Activated CD8-positive, alpha-beta memory T cell treated with anti-CD3 and anti-CD28 coated beads, Interleukin-2, amount 50 U/mL, for 24 hours (primary cell): ENCODE results near the gene AGAP1.
"Not testable (repeated sequence)": the region's sequence is repeated elsewhere in the genome, so short reads cannot be mapped to it uniquely, and the experiment has no call there.

Experiments
- DNase-seq: peaks from one replicate; pipeline ENCODE4 v3.0.0-alpha.2; 2020; ENCODE audit errors: extremely low read depth

The AGAP1 gene

GRCh38 chr2:235592430-235592829 lies 98.6 kb downstream of the AGAP1 start:
- no peak for DNase-seq

- no peak for DNase-seq
Measured at GRCh38 chr2:235592836-235593235, 99.0 kb downstream of the AGAP1 start.

GRCh38 chr2:235594041-235594440 lies 100.2 kb downstream of the AGAP1 start:
- DNase-seq: no peak

GRCh38 chr2:235594964-235595363 lies 101.1 kb downstream of the AGAP1 start:
- DNase-seq: no peak

DNA sequence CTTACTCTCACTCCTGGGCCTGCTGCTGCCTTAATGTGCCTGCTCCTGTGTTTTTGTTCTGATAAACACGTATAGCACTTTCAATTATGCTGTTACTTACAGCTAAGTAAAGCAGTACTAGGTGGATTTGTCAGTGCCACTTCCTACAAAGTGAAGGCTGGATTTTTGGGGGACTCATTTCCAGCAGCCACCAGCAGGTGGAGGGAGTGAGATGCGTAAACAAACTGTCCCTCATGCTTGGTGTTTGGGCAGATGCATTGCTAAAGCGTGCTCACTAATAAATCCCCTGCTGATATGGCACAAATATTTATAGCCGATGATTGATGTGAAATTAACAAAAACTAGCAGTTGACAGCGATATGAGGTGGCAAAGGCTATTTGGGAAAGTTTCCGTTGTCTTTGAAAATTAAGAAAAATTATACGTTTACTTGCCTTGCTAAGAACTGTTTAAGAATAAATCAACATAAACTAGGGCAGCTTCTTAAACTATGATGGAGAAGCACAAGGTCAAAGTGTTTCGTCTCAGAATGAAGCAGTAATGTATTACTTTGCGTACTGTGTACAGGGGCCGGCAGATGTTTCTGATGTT lies 101.7 kb downstream of the AGAP1 start:
- peak; percentile 7 for DNase-seq

- no peak for DNase-seq
Measured at GRCh38 chr2:235596272-235596671, 102.4 kb downstream of the AGAP1 start.

GRCh38 chr2:235597081-235597615 lies 103.3 kb downstream of the AGAP1 start:
- no peak for DNase-seq

- no peak for DNase-seq
Measured at GRCh38 chr2:235598026-235598425, 104.2 kb downstream of the AGAP1 start.

DNA sequence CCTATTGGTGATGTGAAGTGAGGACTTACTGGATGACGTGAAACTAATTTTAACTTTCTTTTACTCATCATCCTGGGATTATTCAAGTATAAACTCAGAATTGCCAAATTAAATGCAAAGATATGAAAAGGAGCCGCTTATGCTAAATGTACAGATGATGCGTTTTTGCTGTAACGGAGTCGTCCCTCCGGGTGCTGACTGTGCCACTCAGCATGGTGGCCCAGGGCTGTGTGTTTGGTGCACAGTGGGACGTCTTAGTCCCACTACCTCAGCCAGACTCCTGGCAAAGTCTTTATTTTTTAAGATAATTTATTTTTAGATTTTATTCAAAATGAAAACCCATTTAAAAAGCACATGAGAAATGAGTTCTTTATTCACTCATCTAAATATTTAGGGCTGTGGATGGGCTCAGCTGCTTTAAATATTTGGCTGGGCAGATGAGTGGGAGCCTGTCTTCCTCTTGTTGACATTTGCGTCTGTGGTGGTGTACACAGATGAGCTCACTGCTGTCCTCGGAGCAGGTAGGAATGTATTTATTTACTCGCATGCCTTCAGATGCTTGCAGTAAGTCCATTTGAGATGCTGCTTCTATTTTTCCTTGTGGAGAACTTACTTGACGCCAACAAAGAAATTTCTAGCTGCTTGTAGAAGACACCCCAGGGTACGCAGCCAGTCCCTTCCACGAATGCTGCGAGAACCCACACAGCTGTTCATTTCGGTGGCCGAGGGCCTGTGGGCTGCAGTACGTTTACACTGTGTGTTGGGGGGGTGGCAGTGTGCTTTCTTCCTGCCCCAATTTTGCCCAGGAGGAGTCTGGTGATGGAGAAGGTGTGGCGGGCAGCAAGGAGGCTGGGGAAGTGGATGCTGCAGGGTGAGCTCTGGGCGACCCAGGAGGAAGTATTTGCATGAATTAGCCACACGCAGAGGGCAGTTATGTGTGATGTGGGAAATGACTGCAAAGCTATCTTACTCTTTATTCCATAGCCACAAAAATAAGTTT lies 105.0 kb downstream of the AGAP1 start:
- no peak for DNase-seq

- DNase-seq: no peak
Measured at GRCh38 chr2:235599596-235600338, 105.9 kb downstream of the AGAP1 start.

DNA sequence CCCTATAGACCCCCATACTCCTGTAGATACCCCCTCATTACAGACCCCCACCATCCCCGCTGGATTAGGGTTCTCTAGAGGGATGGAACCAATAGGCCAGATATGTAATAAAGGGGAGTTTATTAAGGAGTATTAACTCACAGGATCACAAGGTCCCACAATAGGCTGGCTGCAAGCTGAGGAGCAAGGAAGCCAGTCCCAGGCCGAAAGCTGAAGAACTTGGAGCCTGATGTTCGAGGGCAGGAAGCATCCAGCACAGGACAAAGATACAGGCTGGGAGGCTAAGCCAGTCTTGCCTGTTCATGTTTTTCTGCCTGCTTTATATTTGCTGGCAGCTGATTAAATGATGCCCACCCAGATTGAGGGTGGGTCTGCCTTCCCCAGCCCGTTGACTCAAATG lies 106.6 kb downstream of the AGAP1 start:
- DNase-seq: no peak

- no peak for DNase-seq
Measured at GRCh38 chr2:235600926-235601325, 107.1 kb downstream of the AGAP1 start.

DNA sequence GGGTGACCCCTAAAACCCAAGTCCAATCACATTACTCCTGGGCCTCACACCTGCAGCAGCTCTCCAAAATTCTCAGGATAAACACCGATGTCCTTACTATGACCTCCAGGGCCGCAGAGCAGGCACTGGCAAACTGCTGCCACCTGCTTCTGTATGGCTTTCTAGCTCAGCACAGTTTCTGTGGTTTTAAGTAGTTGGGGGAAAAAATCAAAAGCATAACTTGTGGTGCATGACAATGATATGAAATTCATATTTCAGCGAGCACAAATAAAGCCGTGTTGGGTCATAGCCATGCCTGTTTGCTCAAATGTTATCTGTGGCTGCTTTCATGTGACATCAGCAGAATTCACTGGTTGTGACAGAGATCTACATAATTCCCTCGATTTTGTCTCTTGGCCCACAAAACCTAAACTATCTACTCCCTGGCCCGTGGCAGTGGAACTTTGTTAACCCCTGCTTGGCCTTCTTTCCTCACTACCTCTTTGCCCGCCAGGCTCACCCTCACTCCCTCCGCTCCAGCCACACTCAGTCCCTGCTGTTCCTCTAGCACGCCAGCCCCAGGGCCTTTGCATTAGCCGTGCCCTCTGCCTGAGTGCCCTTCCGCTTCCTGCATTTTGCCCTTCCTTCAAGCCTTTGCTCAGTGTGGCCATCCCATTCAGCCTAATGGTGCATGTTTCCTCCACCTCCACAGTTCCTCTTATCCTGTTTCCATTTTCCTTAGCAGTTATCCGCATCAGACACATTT lies 108.3 kb downstream of the AGAP1 start:
- DNase-seq: no peak

- DNase-seq: not testable (repeated sequence)
Measured at GRCh38 chr2:235602971-235603370, 109.1 kb downstream of the AGAP1 start.

DNA sequence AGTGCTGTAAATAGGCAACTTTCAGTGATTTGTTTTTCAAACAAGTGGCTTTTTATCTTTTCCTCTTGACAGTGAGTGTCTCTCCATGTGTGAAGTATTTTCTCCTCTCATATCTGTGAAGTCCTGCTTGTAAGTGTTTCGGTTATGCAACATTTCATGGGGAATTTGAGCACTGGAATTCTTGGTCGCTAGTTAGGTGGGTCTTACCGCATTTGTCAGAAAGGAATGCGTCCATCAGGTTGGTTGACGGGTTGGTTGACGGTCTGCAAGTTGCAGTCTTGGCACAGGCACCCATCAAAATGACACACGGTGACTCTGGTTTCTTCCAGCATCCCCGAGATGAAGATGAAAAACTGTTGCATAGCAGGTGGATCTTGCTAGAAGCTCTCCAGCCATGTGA lies 109.8 kb downstream of the AGAP1 start:
- no peak for DNase-seq

DNA sequence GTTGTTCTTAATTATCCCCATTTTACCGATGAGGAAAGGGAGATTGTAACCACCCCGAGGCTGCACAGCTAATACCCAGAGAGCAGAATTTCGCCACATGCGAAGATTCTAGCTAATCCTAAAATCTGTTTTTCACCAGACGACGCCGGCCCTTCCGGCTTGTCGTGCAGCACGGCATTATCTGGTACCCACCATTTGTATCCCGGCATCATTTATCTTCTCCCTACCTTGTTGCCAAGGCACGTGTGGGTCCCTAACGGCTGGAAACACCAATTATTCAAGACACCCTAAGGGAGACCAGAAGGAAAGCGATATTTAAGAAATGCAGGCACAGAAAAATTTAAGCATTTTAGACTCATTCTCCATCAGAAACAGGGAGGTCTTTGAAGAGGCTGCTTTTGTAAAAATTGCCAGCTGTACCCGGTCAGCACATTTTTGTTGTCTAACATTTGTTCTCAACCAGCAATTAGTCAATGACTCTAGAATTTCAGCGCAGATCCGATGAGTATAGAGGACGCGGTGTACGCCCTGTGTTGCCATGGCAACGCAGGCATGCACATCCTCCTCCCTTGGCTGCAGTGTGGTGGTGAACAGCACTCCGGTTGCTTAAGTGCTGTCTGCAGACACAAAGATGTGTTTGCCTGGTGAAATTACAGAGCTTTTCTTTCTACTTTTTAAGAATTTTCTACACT lies 111.6 kb downstream of the AGAP1 start:
- DNase-seq: no peak

- no peak for DNase-seq
Measured at GRCh38 chr2:235606004-235606715, 112.3 kb downstream of the AGAP1 start.

GRCh38 chr2:235607546-235608199 lies 113.8 kb downstream of the AGAP1 start:
- no peak for DNase-seq

DNA sequence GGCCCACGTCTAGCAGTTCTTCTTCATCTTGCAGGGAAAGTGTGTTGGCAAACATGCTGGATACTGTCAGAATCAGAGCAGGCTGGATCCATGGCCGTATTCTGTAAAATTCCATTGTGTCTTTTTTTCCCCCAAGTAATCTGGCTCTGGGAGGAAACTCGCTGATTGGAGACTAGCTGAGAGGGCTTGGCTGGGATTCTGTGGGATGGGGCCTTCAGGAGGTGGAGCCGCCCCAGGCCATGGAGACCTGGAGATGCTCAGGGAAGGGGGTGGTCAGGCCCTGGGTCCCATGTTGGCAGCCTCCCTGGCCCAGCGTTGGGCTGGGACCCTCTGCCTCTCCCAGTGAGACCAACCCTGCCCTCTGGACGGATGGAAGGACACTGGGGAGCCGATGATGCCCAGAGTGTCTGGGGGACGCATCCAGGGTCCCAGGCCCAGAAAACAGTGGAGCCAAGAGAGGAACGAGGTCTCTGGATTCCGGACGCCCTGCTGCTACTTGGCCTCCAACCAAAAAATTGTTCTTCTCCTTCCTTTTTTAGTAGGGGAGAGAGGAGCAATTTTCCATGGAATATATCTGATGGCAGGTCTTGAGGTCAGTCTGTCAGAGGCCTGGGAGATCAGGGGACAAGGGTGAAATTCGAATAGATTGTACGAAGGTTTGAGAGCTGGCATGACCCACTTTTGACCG lies 114.5 kb downstream of the AGAP1 start:
- no peak for DNase-seq
